K562 (cell line): ENCODE results near the gene C1orf167. TPM values are rescaled to one million over a fixed set of nuclear protein-coding genes. Genes with fewer than 3 reads are reported as not detected.

Experiments used
- CBFB ChIP-seq: sonication (generic); formaldehyde crosslinking; IDR thresholded peaks from 2 replicates; pipeline ENCODE4 v1.4.0; 2020; ENCODE audit warnings: mild to moderate bottlenecking, missing genetic modification reagents
- ELF1 ChIP-seq: fragments of 200-800 bp; sonication (Bioruptor generic); IDR thresholded peaks from 2 replicates; pipeline ENCODE4 v1.6.1; 2016; ENCODE audit warnings: missing genetic modification characterization, missing compliant biosample characterization
- KDM4B ChIP-seq, 2 experiments: fragments of 450-650 bp in 1 of 2; sonication (generic) in 1 of 2; IDR thresholded peaks; 2 replicates each; pipeline ENCODE4 v1.6.1; 2016 to 2017; ENCODE audit warnings: borderline replicate concordance in 2 of 2, antibody characterized with exemption in 1 of 2, low read depth in 1 of 2, mild to moderate bottlenecking in 1 of 2
- POLR2AphosphoS5 ChIP-seq: IDR thresholded peaks from 2 replicates; pipeline ENCODE4 v1.6.1; 2011; ENCODE audit warnings: mild to moderate bottlenecking, low read depth, low read length, moderate library complexity; ENCODE audit not compliant: control insufficient read depth, insufficient read depth
- TAF1 ChIP-seq: IDR thresholded peaks from 2 replicates; pipeline ENCODE4 v1.6.1; 2011; ENCODE audit warnings: mild to moderate bottlenecking, low read length, moderate library complexity; ENCODE audit not compliant: insufficient read depth, control insufficient read depth, severe bottlenecking; ENCODE audit errors: extremely low read depth
- polyA plus RNA-seq, 8 experiments: library from polyadenylated mRNA; depleted of rRNA in 4 of 8; stranded (reverse) in 5 of 8; unstranded in 3 of 8; fragments of >200 nt; fragmentation: Nextera tagmentation in 2 of 8; fragmentation: Illumina TruSeq in 1 of 8; extraction: Ambion mirVana in 2 of 8; extraction: Trizol in 1 of 8; gene quantifications; 2 replicates each; pipeline versions ENCODE4 v1.2.1 to v1.2.3, GENCODE V29; 2011 to 2014; ENCODE audit warnings: inconsistent platforms in 1 of 8, missing spikeins in 1 of 8
- total RNA-seq, 7 experiments: library from RNA; depleted of rRNA in 6 of 7; stranded (reverse); fragments of >200 nt in 6 of 7; fragmentation: Illumina TruSeq in 2 of 7; extraction: Trizol in 2 of 7; gene quantifications; 2 replicates each; pipeline versions ENCODE4 v1.2.1 to v1.2.3, GENCODE V29; 2011 to 2021; ENCODE audit warnings: low replicate concordance in 1 of 7
- TF ChIP-seq, protein P1 (sequence below): fragments of 250-450 bp; sonication (Bioruptor Pico); IDR thresholded peaks from 2 replicates; pipeline ENCODE4 v1.9.0; 2021; ENCODE audit warnings: mild to moderate bottlenecking, inconsistent platforms
- TF ChIP-seq, protein P2 (sequence below), 2 experiments: fragments of 450-650 bp; IDR thresholded peaks; 2 replicates each; pipeline ENCODE4 v1.6.1; 2018; ENCODE audit warnings: mild to moderate bottlenecking in 2 of 2, low read depth in 1 of 2; ENCODE audit not compliant: partially characterized antibody in 2 of 2
- TF ChIP-seq, protein P3 (sequence below), 2 experiments: fragments of 450-650 bp in 1 of 2; sonication (generic) in 1 of 2; formaldehyde crosslinking; conservative IDR thresholded peaks; 2 replicates each; pipeline versions ENCODE4 v1.4.0 to v1.8.1; 2020 to 2022; ENCODE audit warnings: mild to moderate bottlenecking in 1 of 2, missing genetic modification reagents in 1 of 2

C1orf167 gene
- total and polyA plus RNA-seq, 9 of the 15 experiments (the other 6 are each of a cell fraction or from before 2014, with no cell fraction given) = 0.22 to 0.86 (median 0.31) TPM; not detected in 2

DNA sequence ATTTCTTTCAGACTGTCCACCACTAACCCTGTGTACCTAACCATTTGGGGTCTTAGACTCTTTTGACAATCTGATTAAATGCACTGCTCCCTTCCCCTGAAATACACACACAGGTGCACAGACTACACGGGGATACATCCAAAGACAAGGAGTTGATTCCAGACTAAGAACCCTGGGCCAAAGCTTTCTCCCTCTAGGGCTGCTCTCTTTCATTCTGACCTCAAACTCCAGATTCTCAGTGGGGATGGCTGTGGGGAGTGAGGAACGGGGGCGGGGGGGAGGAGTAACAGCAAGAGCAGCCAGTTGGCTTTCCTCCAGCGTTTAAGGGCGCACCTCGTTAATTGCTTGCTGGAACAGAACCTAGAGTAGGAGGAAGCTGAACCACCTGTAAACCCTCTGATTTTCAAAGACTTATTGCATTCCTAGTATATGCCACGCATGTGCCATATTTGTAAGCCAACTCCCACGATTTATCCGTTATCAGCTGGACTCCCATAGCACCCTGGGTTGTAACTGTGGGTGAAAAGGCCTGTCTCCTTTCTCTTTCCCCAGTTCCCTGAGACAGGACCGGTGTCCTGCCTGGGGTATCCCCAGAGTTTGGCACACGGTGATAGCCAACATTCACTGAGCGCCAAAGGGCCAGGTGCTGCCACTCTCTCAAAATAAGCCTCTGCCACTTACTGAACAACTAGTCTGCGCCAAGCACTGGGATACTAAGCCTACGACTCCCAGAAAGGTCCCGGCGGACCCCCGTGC lies 42.9 kb downstream of the C1orf167 start (continued):
- TF ChIP-seq, protein P1, sequence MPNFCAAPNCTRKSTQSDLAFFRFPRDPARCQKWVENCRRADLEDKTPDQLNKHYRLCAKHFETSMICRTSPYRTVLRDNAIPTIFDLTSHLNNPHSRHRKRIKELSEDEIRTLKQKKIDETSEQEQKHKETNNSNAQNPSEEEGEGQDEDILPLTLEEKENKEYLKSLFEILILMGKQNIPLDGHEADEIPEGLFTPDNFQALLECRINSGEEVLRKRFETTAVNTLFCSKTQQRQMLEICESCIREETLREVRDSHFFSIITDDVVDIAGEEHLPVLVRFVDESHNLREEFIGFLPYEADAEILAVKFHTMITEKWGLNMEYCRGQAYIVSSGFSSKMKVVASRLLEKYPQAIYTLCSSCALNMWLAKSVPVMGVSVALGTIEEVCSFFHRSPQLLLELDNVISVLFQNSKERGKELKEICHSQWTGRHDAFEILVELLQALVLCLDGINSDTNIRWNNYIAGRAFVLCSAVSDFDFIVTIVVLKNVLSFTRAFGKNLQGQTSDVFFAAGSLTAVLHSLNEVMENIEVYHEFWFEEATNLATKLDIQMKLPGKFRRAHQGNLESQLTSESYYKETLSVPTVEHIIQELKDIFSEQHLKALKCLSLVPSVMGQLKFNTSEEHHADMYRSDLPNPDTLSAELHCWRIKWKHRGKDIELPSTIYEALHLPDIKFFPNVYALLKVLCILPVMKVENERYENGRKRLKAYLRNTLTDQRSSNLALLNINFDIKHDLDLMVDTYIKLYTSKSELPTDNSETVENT (CRISPR knock-in tag) = 0 out of 2 replicates have a peak, but pooled peaks have one; percentile 3
- TF ChIP-seq TAF1 = peak; percentile 55
- TF ChIP-seq, protein P2, sequence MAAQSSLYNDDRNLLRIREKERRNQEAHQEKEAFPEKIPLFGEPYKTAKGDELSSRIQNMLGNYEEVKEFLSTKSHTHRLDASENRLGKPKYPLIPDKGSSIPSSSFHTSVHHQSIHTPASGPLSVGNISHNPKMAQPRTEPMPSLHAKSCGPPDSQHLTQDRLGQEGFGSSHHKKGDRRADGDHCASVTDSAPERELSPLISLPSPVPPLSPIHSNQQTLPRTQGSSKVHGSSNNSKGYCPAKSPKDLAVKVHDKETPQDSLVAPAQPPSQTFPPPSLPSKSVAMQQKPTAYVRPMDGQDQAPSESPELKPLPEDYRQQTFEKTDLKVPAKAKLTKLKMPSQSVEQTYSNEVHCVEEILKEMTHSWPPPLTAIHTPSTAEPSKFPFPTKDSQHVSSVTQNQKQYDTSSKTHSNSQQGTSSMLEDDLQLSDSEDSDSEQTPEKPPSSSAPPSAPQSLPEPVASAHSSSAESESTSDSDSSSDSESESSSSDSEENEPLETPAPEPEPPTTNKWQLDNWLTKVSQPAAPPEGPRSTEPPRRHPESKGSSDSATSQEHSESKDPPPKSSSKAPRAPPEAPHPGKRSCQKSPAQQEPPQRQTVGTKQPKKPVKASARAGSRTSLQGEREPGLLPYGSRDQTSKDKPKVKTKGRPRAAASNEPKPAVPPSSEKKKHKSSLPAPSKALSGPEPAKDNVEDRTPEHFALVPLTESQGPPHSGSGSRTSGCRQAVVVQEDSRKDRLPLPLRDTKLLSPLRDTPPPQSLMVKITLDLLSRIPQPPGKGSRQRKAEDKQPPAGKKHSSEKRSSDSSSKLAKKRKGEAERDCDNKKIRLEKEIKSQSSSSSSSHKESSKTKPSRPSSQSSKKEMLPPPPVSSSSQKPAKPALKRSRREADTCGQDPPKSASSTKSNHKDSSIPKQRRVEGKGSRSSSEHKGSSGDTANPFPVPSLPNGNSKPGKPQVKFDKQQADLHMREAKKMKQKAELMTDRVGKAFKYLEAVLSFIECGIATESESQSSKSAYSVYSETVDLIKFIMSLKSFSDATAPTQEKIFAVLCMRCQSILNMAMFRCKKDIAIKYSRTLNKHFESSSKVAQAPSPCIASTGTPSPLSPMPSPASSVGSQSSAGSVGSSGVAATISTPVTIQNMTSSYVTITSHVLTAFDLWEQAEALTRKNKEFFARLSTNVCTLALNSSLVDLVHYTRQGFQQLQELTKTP (IDR thresholded peaks at IDR 0.05; ENCODE audit: low read depth in 1 of 2, partially characterized antibody in 2 of 2) = peak; percentile 32 to 49
- TF ChIP-seq CBFB = no peak
- peak; percentile 66; the same call in 1 of the 2 replicates for TF ChIP-seq POLR2AphosphoS5
- TF ChIP-seq, protein P3, sequence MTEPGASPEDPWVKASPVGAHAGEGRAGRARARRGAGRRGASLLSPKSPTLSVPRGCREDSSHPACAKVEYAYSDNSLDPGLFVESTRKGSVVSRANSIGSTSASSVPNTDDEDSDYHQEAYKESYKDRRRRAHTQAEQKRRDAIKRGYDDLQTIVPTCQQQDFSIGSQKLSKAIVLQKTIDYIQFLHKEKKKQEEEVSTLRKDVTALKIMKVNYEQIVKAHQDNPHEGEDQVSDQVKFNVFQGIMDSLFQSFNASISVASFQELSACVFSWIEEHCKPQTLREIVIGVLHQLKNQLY (CRISPR knock-in tag; conservative IDR thresholded peaks at IDR 0.05) = no peak
- peak; percentile 39; the same call in 1 of the 2 replicates for TF ChIP-seq ELF1
- no peak for TF ChIP-seq KDM4B (IDR thresholded peaks at IDR 0.05; ENCODE audit: borderline replicate concordance in 2 of 2, low read depth in 1 of 2)
